Keratinocyte (primary cell): ENCODE measurements around the gene SRSF8.

Source experiments
- EZH2 ChIP-seq: IDR thresholded peaks from one replicate; pipeline ENCODE4 v1.6.1; 2012; ENCODE audit warnings: inconsistent platforms, mild to moderate bottlenecking, low read length, moderate library complexity
- TF ChIP-seq, protein P1 (sequence below), 3 experiments: IDR thresholded peaks in 1 of 3; conservative IDR thresholded peaks in 1 of 3; optimal IDR thresholded peaks in 1 of 3; 2 replicates in 2 of 3; 3 replicates in 1 of 3; pipeline versions ENCODE3 to v1.5.1; 2011; ENCODE audit warnings: low read length in 3 of 3, mild to moderate bottlenecking in 3 of 3, moderate library complexity in 2 of 3, control low read depth in 1 of 3, inconsistent platforms in 1 of 3; ENCODE audit not compliant: insufficient read depth in 2 of 3; ENCODE audit errors: extremely low read depth in 1 of 3

DNA sequence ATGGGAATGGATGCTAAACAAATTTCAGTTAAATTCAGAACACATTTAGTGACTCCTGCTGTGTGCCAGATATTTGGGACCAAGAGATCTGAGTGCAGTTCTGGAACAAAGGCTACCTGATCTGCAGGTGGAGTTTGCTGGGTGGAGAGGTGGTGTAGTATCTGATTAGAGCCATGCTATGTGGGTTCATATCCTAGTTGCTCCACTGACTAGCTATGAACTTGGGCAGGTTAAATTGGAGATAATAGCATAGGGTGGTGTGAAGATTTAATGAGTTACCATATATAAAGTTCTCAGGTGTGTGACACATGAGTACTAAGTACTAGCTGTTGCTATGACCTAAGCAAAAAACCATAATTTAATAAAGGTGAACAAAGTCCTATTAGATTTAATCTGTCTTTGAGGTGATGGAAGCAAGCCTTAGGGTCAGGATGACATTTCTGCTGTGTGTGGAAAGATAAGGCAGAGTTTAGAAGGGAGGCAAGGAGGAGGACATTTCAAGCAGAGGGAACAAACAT is 25.0 kb downstream of the SRSF8 start:
- no peak for TF ChIP-seq EZH2
- TF ChIP-seq, protein P1, sequence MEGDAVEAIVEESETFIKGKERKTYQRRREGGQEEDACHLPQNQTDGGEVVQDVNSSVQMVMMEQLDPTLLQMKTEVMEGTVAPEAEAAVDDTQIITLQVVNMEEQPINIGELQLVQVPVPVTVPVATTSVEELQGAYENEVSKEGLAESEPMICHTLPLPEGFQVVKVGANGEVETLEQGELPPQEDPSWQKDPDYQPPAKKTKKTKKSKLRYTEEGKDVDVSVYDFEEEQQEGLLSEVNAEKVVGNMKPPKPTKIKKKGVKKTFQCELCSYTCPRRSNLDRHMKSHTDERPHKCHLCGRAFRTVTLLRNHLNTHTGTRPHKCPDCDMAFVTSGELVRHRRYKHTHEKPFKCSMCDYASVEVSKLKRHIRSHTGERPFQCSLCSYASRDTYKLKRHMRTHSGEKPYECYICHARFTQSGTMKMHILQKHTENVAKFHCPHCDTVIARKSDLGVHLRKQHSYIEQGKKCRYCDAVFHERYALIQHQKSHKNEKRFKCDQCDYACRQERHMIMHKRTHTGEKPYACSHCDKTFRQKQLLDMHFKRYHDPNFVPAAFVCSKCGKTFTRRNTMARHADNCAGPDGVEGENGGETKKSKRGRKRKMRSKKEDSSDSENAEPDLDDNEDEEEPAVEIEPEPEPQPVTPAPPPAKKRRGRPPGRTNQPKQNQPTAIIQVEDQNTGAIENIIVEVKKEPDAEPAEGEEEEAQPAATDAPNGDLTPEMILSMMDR (optimal IDR thresholded peaks at IDR 0.05 in 1 of 3, IDR thresholded peaks at IDR 0.05 in 1 of 3, conservative IDR thresholded peaks at IDR 0.05 in 1 of 3; ENCODE audit: extremely low read depth in 1 of 3, insufficient read depth in 2 of 3, low read length in 3 of 3): no peak
